SK-N-MC (cell line): ENCODE measurements around the gene ING3.

ENCODE experiments used
- EZH2 ChIP-seq: fragments of 200-600 bp; sonication (generic); IDR thresholded peaks from one replicate; pipeline ENCODE4 v1.6.1; 2017; ENCODE audit warnings: antibody characterized with exemption
- POLR2AphosphoS5 ChIP-seq: IDR thresholded peaks from 2 replicates; pipeline ENCODE4 v1.6.1; 2012; ENCODE audit warnings: mild to moderate bottlenecking, low read depth, low read length, borderline replicate concordance

DNA sequence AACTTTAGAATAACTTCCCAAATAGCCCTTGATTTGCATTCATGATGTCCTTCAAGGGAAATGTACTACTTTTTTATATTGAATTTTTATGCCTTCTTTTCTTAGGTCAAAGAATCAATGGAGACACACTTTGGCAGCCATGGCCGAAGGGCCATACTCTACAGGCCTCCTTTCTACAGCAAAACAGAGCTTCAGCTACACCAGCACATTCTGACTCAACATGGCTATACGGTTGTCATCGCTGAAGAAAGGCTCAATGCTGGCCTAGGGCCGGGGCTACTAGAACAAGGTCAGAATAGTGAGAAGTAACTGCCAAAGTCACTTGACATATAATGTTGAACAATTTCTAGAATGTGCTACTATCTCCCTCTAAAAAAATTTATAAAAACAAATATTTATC is 65.0 kb downstream of the ING3 start:
- TF ChIP-seq EZH2 (no peak), POLR2AphosphoS5 (no peak)
